Vagina (tissue), 2 donors: ENCODE data around the gene TSPAN19.

Source experiments
- CTCF ChIP-seq, 3 experiments: fragments of 450-650 bp in 2 of 3; fragments of 200-600 bp in 1 of 3; sonication (generic) in 1 of 3; IDR thresholded peaks; one replicate each; pipeline ENCODE4 v1.5.1; 2017 to 2019; ENCODE audit warnings: antibody characterized with exemption in 3 of 3, mild to moderate bottlenecking in 2 of 3, moderate library complexity in 2 of 3
- POLR2A ChIP-seq, 2 donors: fragments of 450-650 bp; IDR thresholded peaks; one replicate each; pipeline ENCODE4 v1.6.1; 2017; ENCODE audit warnings: antibody characterized with exemption in 2 of 2, mild to moderate bottlenecking in 2 of 2, moderate library complexity in 2 of 2

- no peak for TF ChIP-seq CTCF (IDR thresholded peaks at IDR 0.05)
- no peak for TF ChIP-seq POLR2A (IDR thresholded peaks at IDR 0.05)
These were observed 37.7 kb downstream of the TSPAN19 start for GRCh38 chr12:84998341-84998740.
